Suprapubic skin (tissue), 4 donors: ENCODE data around the gene SLC26A2.

Source experiments
- EP300 ChIP-seq: sonication (generic); formaldehyde crosslinking; IDR thresholded peaks from one replicate; pipeline ENCODE4 v1.6.1; 2017; ENCODE audit warnings: antibody characterized with exemption
- POLR2A ChIP-seq, 2 donors: fragments of 450-650 bp; IDR thresholded peaks; one replicate each; pipeline ENCODE4 v1.6.1; 2017; ENCODE audit warnings: antibody characterized with exemption in 2 of 2, mild to moderate bottlenecking in 2 of 2, moderate library complexity in 2 of 2
- POLR2AphosphoS5 ChIP-seq, 3 donors: sonication (generic); formaldehyde crosslinking; IDR thresholded peaks; one replicate each; pipeline ENCODE4 v1.6.1; 2017; ENCODE audit warnings: antibody characterized with exemption in 3 of 3
- TF ChIP-seq, protein P1 (sequence below), 2 donors: fragments of 200-600 bp in 1 of 2; fragments of 450-650 bp in 1 of 2; sonication (generic) in 1 of 2; IDR thresholded peaks; one replicate each; pipeline ENCODE4 v1.5.1; 2016 to 2019; ENCODE audit warnings: antibody characterized with exemption in 2 of 2, mild to moderate bottlenecking in 1 of 2, moderate library complexity in 1 of 2

- TF ChIP-seq, protein P1, sequence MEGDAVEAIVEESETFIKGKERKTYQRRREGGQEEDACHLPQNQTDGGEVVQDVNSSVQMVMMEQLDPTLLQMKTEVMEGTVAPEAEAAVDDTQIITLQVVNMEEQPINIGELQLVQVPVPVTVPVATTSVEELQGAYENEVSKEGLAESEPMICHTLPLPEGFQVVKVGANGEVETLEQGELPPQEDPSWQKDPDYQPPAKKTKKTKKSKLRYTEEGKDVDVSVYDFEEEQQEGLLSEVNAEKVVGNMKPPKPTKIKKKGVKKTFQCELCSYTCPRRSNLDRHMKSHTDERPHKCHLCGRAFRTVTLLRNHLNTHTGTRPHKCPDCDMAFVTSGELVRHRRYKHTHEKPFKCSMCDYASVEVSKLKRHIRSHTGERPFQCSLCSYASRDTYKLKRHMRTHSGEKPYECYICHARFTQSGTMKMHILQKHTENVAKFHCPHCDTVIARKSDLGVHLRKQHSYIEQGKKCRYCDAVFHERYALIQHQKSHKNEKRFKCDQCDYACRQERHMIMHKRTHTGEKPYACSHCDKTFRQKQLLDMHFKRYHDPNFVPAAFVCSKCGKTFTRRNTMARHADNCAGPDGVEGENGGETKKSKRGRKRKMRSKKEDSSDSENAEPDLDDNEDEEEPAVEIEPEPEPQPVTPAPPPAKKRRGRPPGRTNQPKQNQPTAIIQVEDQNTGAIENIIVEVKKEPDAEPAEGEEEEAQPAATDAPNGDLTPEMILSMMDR (IDR thresholded peaks at IDR 0.05) = no peak
- TF ChIP-seq EP300 = no peak
- no peak for TF ChIP-seq POLR2A (IDR thresholded peaks at IDR 0.05)
- no peak for TF ChIP-seq POLR2AphosphoS5 (IDR thresholded peaks at IDR 0.05)
Observed at GRCh38 chr5:149957855-149958254, 2.7 kb upstream of the SLC26A2 start.
